GM18505 (cell line): Measurements from ENCODE around the gene CACNA1C.

Experiments used
- ATAC-seq: cut with Tn5 transposase; IDR thresholded peaks from one replicate; pipeline ENCODE4 v1.9.1; 2021; ENCODE audit not compliant: unreplicated experiment
- POLR2A ChIP-seq: IDR thresholded peaks from 4 replicates; pipeline ENCODE4 v1.6.1; 2011; ENCODE audit warnings: borderline replicate concordance; ENCODE audit not compliant: insufficient read depth, insufficient read length; ENCODE audit errors: extremely low read depth

Gene CACNA1C

GRCh38 chr12:2288471-2288870 is 235.7 kb downstream of the CACNA1C start:
- ATAC-seq: no peak
- no peak for TF ChIP-seq POLR2A

GRCh38 chr12:2288875-2289274 is 236.1 kb downstream of the CACNA1C start:
- TF ChIP-seq POLR2A: no peak
- no peak for ATAC-seq

- no peak for ATAC-seq
- TF ChIP-seq POLR2A: no peak
Measured at GRCh38 chr12:2289525-2289924, 236.7 kb downstream of the CACNA1C start.

DNA sequence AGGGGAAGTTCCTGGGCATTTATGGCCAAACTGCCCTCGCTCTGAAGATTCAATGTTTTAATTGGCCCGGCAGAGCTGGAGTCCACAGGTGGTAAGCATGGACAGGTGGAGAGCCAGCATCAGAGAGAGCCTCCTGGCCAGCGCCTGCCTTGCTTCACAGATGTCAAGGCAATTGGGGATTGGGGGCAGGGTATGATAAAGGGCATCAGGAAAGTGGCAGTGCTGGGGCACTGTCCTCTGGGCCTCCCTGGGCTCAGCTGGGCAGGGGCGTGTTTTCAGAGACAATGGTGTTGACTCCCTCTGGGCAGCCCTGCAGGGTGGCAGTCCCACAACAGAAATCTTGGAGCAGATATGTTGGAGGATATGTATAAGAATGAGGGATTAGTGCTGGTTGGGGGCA is 237.3 kb downstream of the CACNA1C start:
- TF ChIP-seq POLR2A: no peak
- no peak for ATAC-seq

GRCh38 chr12:2290516-2291065 is 237.8 kb downstream of the CACNA1C start:
- ATAC-seq: no peak
- no peak for TF ChIP-seq POLR2A

GRCh38 chr12:2291182-2291832 is 238.5 kb downstream of the CACNA1C start:
- ATAC-seq: no peak
- TF ChIP-seq POLR2A: no peak

DNA sequence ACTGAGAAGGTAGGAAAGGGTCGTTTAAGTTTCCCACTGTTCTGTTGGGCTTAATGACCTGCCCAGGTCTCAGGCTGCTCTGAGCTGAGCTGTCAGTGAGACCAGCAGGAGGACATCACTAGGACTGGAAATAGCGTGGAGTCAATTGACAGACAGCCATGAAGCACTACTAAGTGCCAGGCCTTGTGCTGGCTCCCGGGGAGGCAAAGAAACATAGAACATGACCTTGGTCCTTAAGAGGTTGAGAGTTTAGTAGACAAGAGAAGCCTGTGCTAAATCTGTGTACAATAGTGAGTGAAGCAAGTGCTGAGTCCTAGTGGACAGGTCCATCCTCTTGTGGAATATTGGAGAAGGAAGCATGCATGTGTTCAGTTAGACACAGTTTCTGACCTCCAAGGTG is 239.2 kb downstream of the CACNA1C start:
- no peak for ATAC-seq

DNA sequence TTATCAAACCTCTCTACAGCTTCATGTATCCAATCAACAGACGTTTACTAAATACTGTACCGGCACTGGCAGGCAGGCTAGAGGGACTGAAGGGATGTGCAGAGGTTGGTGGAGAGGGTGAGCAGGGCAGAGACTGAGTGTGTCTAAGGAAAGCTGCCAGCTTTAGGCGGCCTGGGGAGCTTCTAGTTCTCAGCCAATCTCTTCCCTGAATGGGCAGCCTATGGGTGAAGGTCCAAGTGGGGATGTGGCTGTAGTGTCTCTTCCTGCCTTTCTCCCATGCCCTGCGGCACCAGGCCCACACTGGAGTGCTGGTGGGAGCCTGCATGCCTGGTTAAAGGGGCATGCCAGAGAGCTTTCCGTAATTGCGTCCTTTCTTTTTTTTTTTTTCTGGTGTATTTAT is 239.8 kb downstream of the CACNA1C start:
- ATAC-seq: no peak
- no peak for TF ChIP-seq POLR2A

More for the DNA sequence above, 239.2 kb downstream of the CACNA1C start:
- no peak for TF ChIP-seq POLR2A

DNA sequence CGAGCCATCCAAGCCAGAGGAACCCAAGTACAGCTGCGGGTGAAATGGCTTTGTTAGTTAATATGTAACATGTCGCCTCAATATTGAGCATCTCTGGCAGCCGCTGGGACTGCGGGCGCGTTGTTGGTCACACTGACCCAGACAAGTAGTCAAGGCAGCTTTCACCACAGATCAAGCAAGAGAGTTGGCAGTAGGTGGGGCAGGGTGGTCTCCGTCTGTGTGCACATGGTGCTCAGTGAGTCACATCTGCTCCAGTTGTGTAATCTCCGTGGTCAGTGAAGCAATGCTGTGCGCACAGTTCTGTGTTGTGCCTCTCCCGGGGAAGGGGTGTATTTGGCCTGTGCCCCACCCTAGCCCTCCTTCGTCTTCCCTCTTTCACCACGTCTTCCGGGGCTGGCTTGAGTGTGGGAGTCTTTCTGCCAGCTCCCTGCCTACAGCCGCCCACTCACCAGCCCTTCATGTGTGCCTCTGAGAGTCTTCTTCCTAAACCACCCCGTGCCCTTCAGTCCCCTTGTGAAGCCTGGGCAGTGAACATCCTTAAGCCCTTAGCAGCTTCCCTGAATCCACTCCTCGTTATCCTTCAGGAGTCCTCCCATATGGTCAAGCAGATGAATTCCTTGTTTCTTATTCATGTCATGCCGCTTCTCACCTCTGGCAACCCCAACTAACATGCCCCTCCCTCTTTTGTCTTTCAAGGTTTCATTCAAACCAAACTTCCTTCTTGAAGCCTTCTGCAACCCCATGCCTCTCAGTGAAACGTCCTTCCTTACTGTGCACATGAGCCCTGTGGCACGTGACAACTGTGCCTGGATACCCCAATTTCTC is 242.1 kb downstream of the CACNA1C start:
- no peak for ATAC-seq

DNA sequence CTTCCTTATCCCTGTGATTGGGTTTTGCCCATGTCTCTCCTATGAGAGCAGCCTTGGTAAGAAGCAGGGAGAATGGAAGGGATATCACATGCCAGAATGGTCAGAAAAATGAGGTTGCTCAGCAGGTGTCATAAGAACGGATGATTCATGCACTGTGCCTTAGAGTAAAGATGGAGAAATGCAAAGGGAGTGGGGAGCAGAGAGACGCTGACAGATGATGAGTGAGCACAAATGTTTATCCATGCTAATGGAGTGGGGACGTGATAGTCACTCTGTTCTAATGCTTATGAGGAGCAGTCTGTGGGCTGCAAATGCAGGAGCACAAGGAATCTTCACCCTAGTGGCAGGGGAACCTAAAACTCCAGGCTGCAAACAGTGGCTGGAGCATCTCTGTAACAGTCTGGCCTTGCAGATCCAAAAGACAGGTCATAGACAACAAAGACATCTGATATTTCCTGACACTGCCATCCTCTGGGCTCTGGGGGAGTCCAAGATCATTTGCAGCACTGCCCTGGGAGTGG is 243.2 kb downstream of the CACNA1C start:
- TF ChIP-seq POLR2A: no peak
- no peak for ATAC-seq

More for the DNA sequence above, 242.1 kb downstream of the CACNA1C start:
- TF ChIP-seq POLR2A: no peak

DNA sequence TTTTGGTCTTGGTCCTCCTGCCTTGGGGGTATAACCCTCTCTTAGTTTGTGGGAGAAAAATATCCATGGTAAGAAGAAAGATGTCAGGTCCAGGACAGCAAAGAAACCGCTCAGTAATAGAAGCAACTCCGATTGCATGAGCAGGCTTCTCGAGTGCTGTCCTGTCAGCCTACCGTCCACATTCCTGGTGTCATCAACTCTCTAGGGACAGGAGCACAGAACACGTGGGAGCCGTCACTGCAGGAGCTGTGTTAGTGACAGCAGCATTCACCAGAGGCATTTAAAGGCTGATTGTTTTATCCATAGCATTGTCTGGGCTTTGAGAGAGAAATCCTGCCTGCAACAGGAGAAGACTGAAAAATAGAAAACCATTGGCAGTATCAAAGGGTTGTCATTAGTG is 244.2 kb downstream of the CACNA1C start:
- no peak for ATAC-seq
- TF ChIP-seq POLR2A: no peak

GRCh38 chr12:2297658-2298057 is 244.9 kb downstream of the CACNA1C start:
- no peak for ATAC-seq
- no peak for TF ChIP-seq POLR2A

DNA sequence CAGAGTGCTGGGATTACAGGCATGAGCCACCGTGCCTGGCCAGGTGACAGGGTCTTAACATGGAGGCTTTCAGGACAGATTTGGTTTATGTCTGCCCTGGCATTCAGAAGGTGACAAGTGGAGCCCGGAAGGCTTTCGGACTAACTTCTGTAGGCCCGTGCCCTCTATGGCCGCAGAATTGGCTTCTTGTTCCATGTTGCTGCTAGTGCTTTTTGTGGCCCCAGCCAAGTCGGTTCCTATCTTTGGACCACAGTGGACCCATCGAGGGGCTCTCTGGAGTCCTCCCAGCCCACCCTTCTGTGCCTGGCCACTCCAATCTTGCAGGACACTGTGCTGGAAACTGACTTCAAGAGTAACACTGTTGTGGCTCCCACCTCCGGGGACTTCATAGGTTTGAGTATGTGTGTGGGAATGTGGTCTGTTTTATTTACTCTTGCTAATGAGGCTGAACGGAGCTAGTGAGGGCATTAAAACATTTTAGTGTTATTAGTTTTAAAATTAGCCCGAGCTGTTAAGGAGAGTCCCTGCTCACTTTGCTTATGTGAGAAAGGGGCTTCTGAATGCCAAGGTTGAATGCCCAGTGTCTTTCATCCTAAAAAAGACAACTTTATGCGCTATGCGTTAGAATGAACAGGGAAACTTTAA is 245.9 kb downstream of the CACNA1C start:
- no peak for TF ChIP-seq POLR2A
- no peak for ATAC-seq
